ENCODE results near the gene PRKCZ. TPM values are rescaled to one million over a fixed set of nuclear protein-coding genes. Genes with fewer than 3 reads are reported as not detected.

PRKCZ gene
- total and polyA plus RNA-seq, 9 of the 15 experiments (the other 6 are each of a cell fraction or from before 2014, with no cell fraction given) = 0.07 to 3.1 (median 1.3) TPM

DNA sequence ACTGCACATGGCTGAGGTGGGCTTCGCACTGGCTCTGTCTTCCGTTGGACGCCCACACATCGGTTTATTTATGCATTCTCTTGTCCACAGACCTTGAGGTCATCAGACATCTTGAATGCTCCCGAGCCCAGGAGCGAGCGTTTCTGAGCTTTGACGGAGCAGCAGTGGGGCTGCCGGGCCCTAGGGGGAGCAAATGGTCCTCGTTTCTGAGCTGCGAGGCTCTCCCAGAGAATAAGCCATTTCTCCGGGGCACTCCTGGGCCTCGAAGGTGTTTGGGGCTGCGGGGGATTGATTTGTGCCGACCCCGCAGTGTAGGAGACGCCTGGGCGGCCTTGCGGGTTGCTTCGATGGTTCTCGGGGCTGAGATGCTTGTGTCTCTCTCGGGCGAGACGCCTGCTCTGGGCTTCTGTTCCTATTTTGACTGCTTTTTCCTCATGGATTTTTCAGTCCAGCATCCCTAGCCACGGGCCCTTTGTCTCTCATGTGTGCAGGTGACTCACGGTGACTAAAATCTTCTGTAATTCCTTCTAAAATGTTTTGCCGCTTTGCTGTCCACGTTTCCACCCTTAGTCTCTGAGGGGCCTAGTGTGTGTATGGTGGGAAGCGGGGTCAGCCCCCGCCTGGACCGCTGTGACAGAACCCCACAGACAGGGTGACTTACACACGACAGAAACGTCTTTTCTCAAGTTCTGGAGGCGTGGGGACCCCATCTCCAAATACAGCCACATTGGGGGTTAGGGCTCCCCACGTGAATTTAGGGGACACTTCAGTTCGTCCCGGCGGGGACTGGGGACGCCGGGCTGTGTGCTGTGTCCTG lies 82.2 kb downstream of the PRKCZ start:
- ChIA-PET POLR2A (interaction anchor here (0.5 to 0.8 kb wide), 5 partner anchors 17 to 246 kb away, joined by 3 to 5 read pairs (median 4); no protein-coding TSS in a partner anchor), CTCF (ENCODE audit: low intra/inter-chr PET ratio) (interaction anchor here (1.6 to 2.0 kb wide), 2 partner anchors 42 to 250 kb away, joined by 8 to 13 read pairs; no protein-coding TSS in a partner anchor)
- H3K27me3 ChIP-seq (ENCODE audit: control insufficient read depth in 2 of 2, insufficient read depth in 2 of 2, low read length in 2 of 2) = peaks cover 53 to 69% of the 10 kb centered on the region in 2 experiments
- FAIRE-seq (peak; percentile 88), DNase-seq (ENCODE audit: extremely low read depth in 1 of 4, low spot score in 3 of 4) (peak; percentile 73 to 81 (median 76)), ATAC-seq (peak; percentile 71)
- no TSS peak for BruUV-seq (replicated peaks)
- intact Hi-C loops (cut with micrococcal nuclease) = loop anchor here (1.0 to 2.0 kb wide), 2 partner anchors 42 to 249 kb away; no protein-coding TSS in a partner anchor
- no peaks in the 10 kb centered on the region for H3K79me2 ChIP-seq (ENCODE audit: control insufficient read depth, insufficient read depth, low read length)
- no peak overlapping the region; the same call in 2 of the 3 replicates for H3K27ac ChIP-seq (ENCODE audit: extremely low read depth, low read depth, low read length)
- 0 out of 2 replicates have a peak, but pooled peaks cover 7% of the 10 kb centered on the region for H4K20me1 ChIP-seq (replicated peaks; ENCODE audit: control insufficient read depth, insufficient read depth, low read length)
- in situ Hi-C loops (cut with MboI) = no loop called here
- H3K4me1 ChIP-seq (replicated peaks in 1 of 2; ENCODE audit: control insufficient read depth in 2 of 2, insufficient read depth in 2 of 2, low read length in 2 of 2) = peaks cover 8 to 54% of the 10 kb centered on the region in 2 experiments
- 6% methylated on average over 40 of the region's 40 CpGs for WGBS (ENCODE audit: insufficient coverage, low coverage, missing lambda C conversion rate)
- H3K4me3 ChIP-seq = peak overlapping the region; percentile 35
- H2AFZ ChIP-seq (ENCODE audit: low read depth, low read length) = peak overlapping the region; percentile 86
- H3K36me3 ChIP-seq (ENCODE audit: control insufficient read depth, insufficient read depth, low read length) = no peaks in the 10 kb centered on the region
- peak overlapping the region; percentile 22 to 78; a peak in 3 of 4 replicates for H3K9ac ChIP-seq (ENCODE audit: insufficient read depth in 1 of 2, low read depth in 2 of 2, low read length in 2 of 2)
- no peaks in the 10 kb centered on the region for H3K9me3 ChIP-seq (replicated peaks; ENCODE audit: control insufficient read depth, insufficient read depth, low read depth, low read length)
- H3K9me1 ChIP-seq (ENCODE audit: control insufficient read depth, insufficient read depth, low read length) = peaks cover 7% of the 10 kb centered on the region
- H3K4me2 ChIP-seq (ENCODE audit: insufficient read depth, low read length) = peak overlapping the region; percentile 93
- TF ChIP-seq RCOR1 (IDR thresholded peaks at IDR 0.05; ENCODE audit: borderline replicate concordance in 1 of 2, low read depth in 2 of 2, low read length in 2 of 2) = peak in 1 of 2 experiments; percentile 54; a peak in 2 of 4 replicates
- TF ChIP-seq NFIX (CRISPR knock-in tag; IDR thresholded peaks at IDR 0.05; ENCODE audit: low read depth) = no peak
- no peak for TF ChIP-seq ZNF79 (CRISPR knock-in tag; IDR thresholded peaks at IDR 0.05; ENCODE audit: low read depth)
- TF ChIP-seq, protein P1, sequence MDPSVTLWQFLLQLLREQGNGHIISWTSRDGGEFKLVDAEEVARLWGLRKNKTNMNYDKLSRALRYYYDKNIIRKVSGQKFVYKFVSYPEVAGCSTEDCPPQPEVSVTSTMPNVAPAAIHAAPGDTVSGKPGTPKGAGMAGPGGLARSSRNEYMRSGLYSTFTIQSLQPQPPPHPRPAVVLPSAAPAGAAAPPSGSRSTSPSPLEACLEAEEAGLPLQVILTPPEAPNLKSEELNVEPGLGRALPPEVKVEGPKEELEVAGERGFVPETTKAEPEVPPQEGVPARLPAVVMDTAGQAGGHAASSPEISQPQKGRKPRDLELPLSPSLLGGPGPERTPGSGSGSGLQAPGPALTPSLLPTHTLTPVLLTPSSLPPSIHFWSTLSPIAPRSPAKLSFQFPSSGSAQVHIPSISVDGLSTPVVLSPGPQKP (CRISPR knock-in tag; IDR thresholded peaks at IDR 0.05) = no peak
- TF ChIP-seq, protein P2, sequence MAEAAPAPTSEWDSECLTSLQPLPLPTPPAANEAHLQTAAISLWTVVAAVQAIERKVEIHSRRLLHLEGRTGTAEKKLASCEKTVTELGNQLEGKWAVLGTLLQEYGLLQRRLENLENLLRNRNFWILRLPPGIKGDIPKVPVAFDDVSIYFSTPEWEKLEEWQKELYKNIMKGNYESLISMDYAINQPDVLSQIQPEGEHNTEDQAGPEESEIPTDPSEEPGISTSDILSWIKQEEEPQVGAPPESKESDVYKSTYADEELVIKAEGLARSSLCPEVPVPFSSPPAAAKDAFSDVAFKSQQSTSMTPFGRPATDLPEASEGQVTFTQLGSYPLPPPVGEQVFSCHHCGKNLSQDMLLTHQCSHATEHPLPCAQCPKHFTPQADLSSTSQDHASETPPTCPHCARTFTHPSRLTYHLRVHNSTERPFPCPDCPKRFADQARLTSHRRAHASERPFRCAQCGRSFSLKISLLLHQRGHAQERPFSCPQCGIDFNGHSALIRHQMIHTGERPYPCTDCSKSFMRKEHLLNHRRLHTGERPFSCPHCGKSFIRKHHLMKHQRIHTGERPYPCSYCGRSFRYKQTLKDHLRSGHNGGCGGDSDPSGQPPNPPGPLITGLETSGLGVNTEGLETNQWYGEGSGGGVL (CRISPR knock-in tag; IDR thresholded peaks at IDR 0.05) = no peak
- TF ChIP-seq PURB (CRISPR knock-in tag; IDR thresholded peaks at IDR 0.05; ENCODE audit: low read depth) = no peak
- no peak for TF ChIP-seq ZNF143 (CRISPR knock-in tag; IDR thresholded peaks at IDR 0.05)
- 0 out of 2 replicates have a peak, but pooled peaks have one; percentile 18 for TF ChIP-seq ZC3H11A (IDR thresholded peaks at IDR 0.05; ENCODE audit: low read depth, low read length)
- TF ChIP-seq, protein P3, sequence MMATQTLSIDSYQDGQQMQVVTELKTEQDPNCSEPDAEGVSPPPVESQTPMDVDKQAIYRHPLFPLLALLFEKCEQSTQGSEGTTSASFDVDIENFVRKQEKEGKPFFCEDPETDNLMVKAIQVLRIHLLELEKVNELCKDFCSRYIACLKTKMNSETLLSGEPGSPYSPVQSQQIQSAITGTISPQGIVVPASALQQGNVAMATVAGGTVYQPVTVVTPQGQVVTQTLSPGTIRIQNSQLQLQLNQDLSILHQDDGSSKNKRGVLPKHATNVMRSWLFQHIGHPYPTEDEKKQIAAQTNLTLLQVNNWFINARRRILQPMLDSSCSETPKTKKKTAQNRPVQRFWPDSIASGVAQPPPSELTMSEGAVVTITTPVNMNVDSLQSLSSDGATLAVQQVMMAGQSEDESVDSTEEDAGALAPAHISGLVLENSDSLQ (IDR thresholded peaks at IDR 0.05) = no peak
- TF ChIP-seq NFE2 (IDR thresholded peaks at IDR 0.05; ENCODE audit: low read depth) = no peak
- TF ChIP-seq ZNF282 (CRISPR knock-in tag; IDR thresholded peaks at IDR 0.05) = no peak
- TF ChIP-seq, protein P4, sequence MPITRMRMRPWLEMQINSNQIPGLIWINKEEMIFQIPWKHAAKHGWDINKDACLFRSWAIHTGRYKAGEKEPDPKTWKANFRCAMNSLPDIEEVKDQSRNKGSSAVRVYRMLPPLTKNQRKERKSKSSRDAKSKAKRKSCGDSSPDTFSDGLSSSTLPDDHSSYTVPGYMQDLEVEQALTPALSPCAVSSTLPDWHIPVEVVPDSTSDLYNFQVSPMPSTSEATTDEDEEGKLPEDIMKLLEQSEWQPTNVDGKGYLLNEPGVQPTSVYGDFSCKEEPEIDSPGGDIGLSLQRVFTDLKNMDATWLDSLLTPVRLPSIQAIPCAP (CRISPR knock-in tag; IDR thresholded peaks at IDR 0.05; ENCODE audit: borderline replicate concordance) = no peak
- peak in 1 of 2 experiments; percentile 46; a peak in 1 of 4 replicates for TF ChIP-seq MAZ (CRISPR knock-in tag; conservative IDR thresholded peaks at IDR 0.05 in 1 of 2, IDR thresholded peaks at IDR 0.05 in 1 of 2)
- TF ChIP-seq FOXA3 (CRISPR knock-in tag; conservative IDR thresholded peaks at IDR 0.05 in 1 of 2, IDR thresholded peaks at IDR 0.05 in 1 of 2) = no peak
- TF ChIP-seq EP400 (IDR thresholded peaks at IDR 0.05) = no peak
- no peak for TF ChIP-seq ZNF780A (CRISPR knock-in tag; IDR thresholded peaks at IDR 0.05)
